Uterus (tissue), 2 donors: ENCODE results near the gene ABCC11.
"Not testable (repeated sequence)": the region's sequence is repeated elsewhere in the genome, so short reads cannot be mapped to it uniquely, and the experiment has no call there.

Experiments
- CTCF ChIP-seq, 4 experiments: fragments of 200-600 bp in 2 of 4; fragments of 450-650 bp in 2 of 4; sonication (generic) in 2 of 4; IDR thresholded peaks; one replicate each; pipeline ENCODE4 v1.5.1; 2016 to 2019; ENCODE audit warnings: antibody characterized with exemption in 4 of 4, mild to moderate bottlenecking in 2 of 4, moderate library complexity in 1 of 4
- POLR2A ChIP-seq, 2 donors: fragments of 450-650 bp; IDR thresholded peaks; one replicate each; pipeline ENCODE4 v1.6.1; 2016; ENCODE audit warnings: antibody characterized with exemption in 2 of 2, mild to moderate bottlenecking in 1 of 2, moderate library complexity in 1 of 2

- TF ChIP-seq CTCF, POLR2A (IDR thresholded peaks at IDR 0.05): not testable (repeated sequence)
These were observed 80.7 kb downstream of the ABCC11 start for GRCh38 chr16:48166617-48167016.
